ENCODE data around the gene IQGAP1. TPM values are rescaled to one million over a fixed set of nuclear protein-coding genes. Genes with fewer than 3 reads are reported as not detected.

The IQGAP1 gene
- total RNA-seq, 1 experiment from 2014 or later: 113 TPM

DNA sequence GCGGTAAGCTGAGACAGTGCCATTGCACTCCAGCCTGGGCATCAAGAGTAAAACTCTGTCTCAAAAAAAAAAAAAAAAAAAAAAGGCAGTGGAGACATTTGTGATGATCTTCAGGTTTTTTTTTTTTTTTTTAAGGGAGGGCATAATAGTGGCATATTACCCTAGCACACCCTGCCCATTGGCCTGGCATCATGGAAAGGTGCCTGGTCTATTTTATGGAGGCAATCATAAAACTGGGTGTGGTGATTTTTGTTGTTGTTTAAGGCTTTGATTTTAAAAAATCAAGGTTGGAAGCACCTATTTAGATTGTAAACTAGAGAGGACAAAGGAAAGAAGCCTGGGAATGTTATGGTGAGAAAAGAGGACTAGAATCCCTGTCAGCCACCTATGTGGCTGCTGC lies 6.0 kb downstream of the IQGAP1 start:
- Histone ChIP-seq H3K36me3 (ENCODE audit: control insufficient read depth in 1 of 2, insufficient read depth in 2 of 2, low read length in 2 of 2) (peaks cover 2 to 18% of the 10 kb centered on the region in 2 experiments; a peak in 3 of 4 replicates), H3K27me3 (ENCODE audit: insufficient read depth, low read length) (no peaks in the 10 kb centered on the region), H3K9ac (ENCODE audit: low read length) (no peak overlapping the region), H3K79me2 (ENCODE audit: insufficient read depth, low read length) (peaks cover 87% of the 10 kb centered on the region), H3K4me2 (ENCODE audit: low read length) (no peak overlapping the region), H3K4me1 (ENCODE audit: control insufficient read depth in 1 of 2, insufficient read depth in 2 of 2, low read length in 2 of 2) (peaks cover 15 to 24% of the 10 kb centered on the region in 2 experiments; a peak in 3 of 4 replicates), H3K4me3 (replicated peaks in 1 of 2; ENCODE audit: low read depth in 1 of 2, low read length in 2 of 2) (no peak overlapping the region), H4K20me1 (ENCODE audit: insufficient read depth) (no peaks in the 10 kb centered on the region), H3K27ac (ENCODE audit: low read depth, low read length) (no peak overlapping the region), H3K9me3 (ENCODE audit: control insufficient read depth in 1 of 2, insufficient read depth in 1 of 2, low read depth in 1 of 2, low read length in 2 of 2) (no peaks in the 10 kb centered on the region), H2AFZ (ENCODE audit: low read depth, low read length, poor library complexity, severe bottlenecking) (no peak overlapping the region), H3K9me2 (ENCODE audit: insufficient read depth) (no peaks in the 10 kb centered on the region)
- BruUV-seq (replicated peaks): no TSS peak
- RAD21 ChIA-PET (ENCODE audit: low non-redundant PET in 1 of 2, low total read pairs in 2 of 2, uncharacterized antibody in 2 of 2, unreplicated experiment in 2 of 2): interaction anchor here in 1 of 2 experiments (0.7 kb wide), 1 partner anchor 33 kb away, joined by 6 read pairs; no protein-coding TSS in a partner anchor
- no peak for ATAC-seq
- POLR2A ChIA-PET: interaction anchor here (0.6 kb wide), 1 partner anchor 17 kb away, joined by 3 read pairs; no protein-coding TSS in a partner anchor
- CTCF ChIA-PET: no interaction called here
- no peak for DNase-seq (ENCODE audit: low read depth, low spot score)
- intact Hi-C loops (cut with micrococcal nuclease): no loop called here
- no peak for TF ChIP-seq CTCF (IDR thresholded peaks at IDR 0.05 in 2 of 3, conservative IDR thresholded peaks at IDR 0.05 in 1 of 3; ENCODE audit: borderline replicate concordance in 1 of 3, insufficient read depth in 1 of 3, low read depth in 2 of 3, low read length in 2 of 3)
- TF ChIP-seq SIN3A (IDR thresholded peaks at IDR 0.05; ENCODE audit: low read depth): no peak
- TF ChIP-seq CBX3 (IDR thresholded peaks at IDR 0.05; ENCODE audit: low read depth): no peak
- no peak for TF ChIP-seq POLR2AphosphoS5 (IDR thresholded peaks at IDR 0.05; ENCODE audit: low read depth, low read length)
- TF ChIP-seq CEBPB (IDR thresholded peaks at IDR 0.05; ENCODE audit: low read depth): no peak
- no peak for TF ChIP-seq SP1 (IDR thresholded peaks at IDR 0.05; ENCODE audit: low read depth)
- no peak for TF ChIP-seq EZH2 (IDR thresholded peaks at IDR 0.05)
- TF ChIP-seq EGR1 (IDR thresholded peaks at IDR 0.05; ENCODE audit: low read depth): no peak
- TF ChIP-seq FOSL1 (IDR thresholded peaks at IDR 0.05; ENCODE audit: low read depth): no peak
- TF ChIP-seq ZFX (IDR thresholded peaks at IDR 0.05): no peak
- TF ChIP-seq SRF (IDR thresholded peaks at IDR 0.05; ENCODE audit: low read depth): no peak
- TF ChIP-seq ATF3 (IDR thresholded peaks at IDR 0.05): no peak
- TF ChIP-seq, protein P1, sequence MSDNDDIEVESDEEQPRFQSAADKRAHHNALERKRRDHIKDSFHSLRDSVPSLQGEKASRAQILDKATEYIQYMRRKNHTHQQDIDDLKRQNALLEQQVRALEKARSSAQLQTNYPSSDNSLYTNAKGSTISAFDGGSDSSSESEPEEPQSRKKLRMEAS (IDR thresholded peaks at IDR 0.05): no peak
- no peak for TF ChIP-seq YY1 (IDR thresholded peaks at IDR 0.05; ENCODE audit: extremely low read depth, insufficient replicate concordance, low read depth, low read length)
- TF ChIP-seq JUND (IDR thresholded peaks at IDR 0.05): no peak
- TF ChIP-seq ZNF274 (IDR thresholded peaks at IDR 0.05; ENCODE audit: low read depth, low read length): no peak
- no peak for TF ChIP-seq RAD21 (IDR thresholded peaks at IDR 0.05; ENCODE audit: low read depth)
- TF ChIP-seq ELF1 (IDR thresholded peaks at IDR 0.05; ENCODE audit: borderline replicate concordance, low read depth): no peak
- no peak for TF ChIP-seq TCF7L2 (IDR thresholded peaks at IDR 0.05; ENCODE audit: borderline replicate concordance, extremely low read depth, insufficient read depth, insufficient read length)
- no peak for TF ChIP-seq EZH2phosphoT487 (IDR thresholded peaks at IDR 0.05; ENCODE audit: borderline replicate concordance)
